Stimulated activated CD8-positive, alpha-beta memory T cell treated with anti-CD3 and anti-CD28 coated beads, Interleukin-7, amount 100 ng/mL, for 4 hours (primary cell): Measurements from ENCODE around the gene FRG1.
"Not testable (repeated sequence)": the region's sequence is repeated elsewhere in the genome, so short reads cannot be mapped to it uniquely, and the experiment has no call there.

Source experiments
- DNase-seq, 2 donors: peaks; one replicate each; pipeline ENCODE4 v3.0.0-alpha.2; 2020; ENCODE audit warnings: low read depth in 2 of 2

The FRG1 gene

GRCh38 chr4:189940178-189941004, at the start of gene FRG1:
FRG1 (plus strand) TSS chr4:189940872; CDS start chr4:189941010, 138 bp downstream.
- DNase-seq, result peak; percentile 92

- DNase-seq, result no peak
Measured at GRCh38 chr4:189897667-189898066, 43.0 kb upstream of the FRG1 start.

GRCh38 chr4:189899481-189900015, 41.1 kb upstream of the FRG1 start:
- DNase-seq, result not testable (repeated sequence)

GRCh38 chr4:189904420-189905027, 36.1 kb upstream of the FRG1 start:
- peak in 1 of 2 donors; percentile 20 for DNase-seq

- DNase-seq, result no peak
Measured at GRCh38 chr4:189912170-189912569, 28.5 kb upstream of the FRG1 start.

- DNase-seq, result no peak
Measured at GRCh38 chr4:189917161-189917891, 23.3 kb upstream of the FRG1 start.

- no peak for DNase-seq
Measured at GRCh38 chr4:189921058-189921457, 19.6 kb upstream of the FRG1 start.

- not testable (repeated sequence) for DNase-seq
Measured at GRCh38 chr4:189926742-189927141, 13.9 kb upstream of the FRG1 start.

- no peak for DNase-seq
Measured at GRCh38 chr4:189941005-189941450, 356 bp downstream of the FRG1 start.

- DNase-seq, result not testable (repeated sequence)
Measured at GRCh38 chr4:189942412-189942811, 1.7 kb downstream of the FRG1 start.

- not testable (repeated sequence) for DNase-seq
Measured at GRCh38 chr4:189944077-189944476, 3.4 kb downstream of the FRG1 start.

GRCh38 chr4:189946906-189947305, 6.2 kb downstream of the FRG1 start:
- DNase-seq, result not testable (repeated sequence)

- not testable (repeated sequence) for DNase-seq
Measured at GRCh38 chr4:189948486-189948885, 7.8 kb downstream of the FRG1 start.

- not testable (repeated sequence) for DNase-seq
Measured at GRCh38 chr4:189969291-189969690, 28.6 kb downstream of the FRG1 start.

GRCh38 chr4:189973646-189974045, 33.0 kb downstream of the FRG1 start:
- DNase-seq, result no peak

- DNase-seq, result no peak
Measured at GRCh38 chr4:189974056-189974455, 33.4 kb downstream of the FRG1 start.

GRCh38 chr4:189979196-189980047, 38.8 kb downstream of the FRG1 start:
- no peak for DNase-seq

- not testable (repeated sequence) for DNase-seq
Measured at GRCh38 chr4:189980292-189980691, 39.6 kb downstream of the FRG1 start.

GRCh38 chr4:189981970-189982369, 41.3 kb downstream of the FRG1 start:
- no peak for DNase-seq

- DNase-seq, result not testable (repeated sequence)
Measured at GRCh38 chr4:189983916-189984526, 43.3 kb downstream of the FRG1 start.

- DNase-seq, result not testable (repeated sequence)
Measured at GRCh38 chr4:189984661-189985060, 44.0 kb downstream of the FRG1 start.
